ENCODE data around the gene MMP8.
"Not testable (repeated sequence)": the region's sequence is repeated elsewhere in the genome, so short reads cannot be mapped to it uniquely, and the experiment has no call there.

MMP8 gene

DNA sequence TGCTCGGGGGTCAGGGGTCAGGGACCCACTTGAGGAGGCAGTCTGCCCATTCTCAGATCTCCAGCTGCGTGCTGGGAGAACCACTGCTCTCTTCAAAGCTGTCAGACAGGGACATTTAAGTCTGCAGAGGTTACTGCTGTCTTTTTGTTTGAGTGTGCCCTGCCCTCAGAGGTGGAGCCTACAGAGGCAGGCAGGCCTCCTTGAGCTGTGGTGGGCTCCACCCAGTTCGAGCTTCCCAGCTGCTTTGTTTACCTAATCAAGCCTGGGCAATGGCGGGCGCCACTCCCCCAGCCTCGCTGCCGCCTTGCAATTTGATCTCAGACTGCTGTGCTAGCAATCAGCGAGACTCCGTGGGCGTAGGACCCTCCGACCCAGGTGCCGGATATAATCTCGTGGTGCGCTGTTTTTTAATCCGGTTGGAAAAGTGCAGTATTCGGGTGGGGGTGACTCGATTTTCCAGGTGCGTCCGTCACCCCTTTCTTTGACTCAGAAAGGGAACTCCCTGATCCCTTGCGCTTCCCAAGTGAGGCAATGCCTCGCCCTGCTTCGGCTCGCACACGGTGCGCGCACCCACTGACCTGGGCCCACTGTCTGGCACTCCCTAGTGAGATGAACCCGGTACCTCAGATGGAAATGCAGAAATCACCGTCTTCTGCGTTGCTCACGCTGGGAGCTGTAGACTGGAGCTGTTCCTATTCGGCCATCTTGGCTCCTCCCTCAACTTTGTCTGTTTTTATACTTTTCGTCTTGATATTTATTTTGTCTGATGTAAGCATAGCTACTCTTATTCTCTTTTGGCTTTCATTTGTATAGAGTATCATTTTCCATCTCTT, 22.2 kb upstream of the MMP8 start:
- H3K4me3 Mint-ChIP-seq; H3K4me1 Mint-ChIP-seq (ENCODE audit: low read depth); H3K27ac Mint-ChIP-seq; H3K9me3 Mint-ChIP-seq; H3K27me3 Mint-ChIP-seq (ENCODE audit: low read depth); H3K36me3 Mint-ChIP-seq (ENCODE audit: low read depth): not testable (repeated sequence)

DNA sequence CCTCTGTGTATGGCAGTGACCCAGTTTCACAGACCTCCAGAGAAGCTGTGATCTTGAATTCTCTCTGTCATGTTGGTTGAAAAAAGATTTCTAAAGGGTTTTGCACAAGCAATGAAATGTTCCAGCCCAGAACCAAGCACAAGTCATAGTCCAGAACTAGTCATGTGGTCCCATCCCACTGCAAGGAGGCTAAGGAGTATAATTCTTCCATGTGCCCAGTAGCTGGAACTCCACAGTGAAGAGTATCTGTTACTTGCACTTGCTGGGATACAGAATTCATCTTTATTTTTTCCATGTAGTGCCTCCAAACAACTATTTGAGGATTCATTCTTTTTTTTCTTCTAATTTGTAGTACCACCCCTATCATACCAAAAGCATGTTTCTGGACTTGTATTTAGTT, 9.9 kb upstream of the MMP8 start:
- H3K36me3 Mint-ChIP-seq (ENCODE audit: low read depth): no peaks in the 10 kb centered on the region
- no peaks in the 10 kb centered on the region for H3K9me3 Mint-ChIP-seq
- no peak overlapping the region for H3K27ac Mint-ChIP-seq
- no peaks in the 10 kb centered on the region for H3K27me3 Mint-ChIP-seq (ENCODE audit: low read depth)
- peaks cover 3% of the 10 kb centered on the region for H3K4me1 Mint-ChIP-seq (ENCODE audit: low read depth)
- no peak overlapping the region for H3K4me3 Mint-ChIP-seq

DNA sequence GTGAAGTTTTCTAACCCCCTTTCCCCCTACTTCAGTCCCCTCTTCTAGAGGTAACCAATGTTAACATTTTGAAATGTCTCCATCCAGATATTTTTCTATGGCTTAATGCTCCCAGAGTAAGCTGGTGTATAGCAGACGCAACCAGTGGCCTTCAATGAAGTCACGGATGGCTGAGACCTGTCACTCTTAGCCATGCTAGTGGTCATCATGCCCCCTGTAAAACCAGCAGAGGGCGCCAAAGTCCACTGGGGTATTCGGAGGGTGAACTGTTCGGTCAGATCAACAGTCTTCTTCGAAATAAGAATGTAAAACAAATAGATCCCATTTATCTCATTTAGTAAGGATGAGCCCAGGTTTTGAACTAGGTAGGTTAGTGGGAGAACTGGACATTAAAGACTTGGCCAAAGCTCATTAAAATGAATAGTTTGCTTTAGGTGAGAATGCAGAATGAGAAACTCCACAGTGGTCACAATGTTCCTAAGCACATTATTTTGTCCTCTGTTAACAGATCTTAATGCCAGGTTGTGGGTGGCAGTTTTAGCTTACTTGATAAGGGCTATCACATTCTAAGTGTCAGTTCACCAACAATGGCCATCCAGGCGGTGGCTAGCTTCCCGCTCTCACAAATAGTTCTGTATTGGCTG, 8.6 kb upstream of the MMP8 start:
- no peaks in the 10 kb centered on the region for H3K36me3 Mint-ChIP-seq (ENCODE audit: low read depth)
- no peaks in the 10 kb centered on the region for H3K27me3 Mint-ChIP-seq (ENCODE audit: low read depth)
- no peaks in the 10 kb centered on the region for H3K9me3 Mint-ChIP-seq
- H3K27ac Mint-ChIP-seq: no peak overlapping the region
- no peak overlapping the region for H3K4me3 Mint-ChIP-seq
- H3K4me1 Mint-ChIP-seq (ENCODE audit: low read depth): peaks cover 3% of the 10 kb centered on the region

DNA sequence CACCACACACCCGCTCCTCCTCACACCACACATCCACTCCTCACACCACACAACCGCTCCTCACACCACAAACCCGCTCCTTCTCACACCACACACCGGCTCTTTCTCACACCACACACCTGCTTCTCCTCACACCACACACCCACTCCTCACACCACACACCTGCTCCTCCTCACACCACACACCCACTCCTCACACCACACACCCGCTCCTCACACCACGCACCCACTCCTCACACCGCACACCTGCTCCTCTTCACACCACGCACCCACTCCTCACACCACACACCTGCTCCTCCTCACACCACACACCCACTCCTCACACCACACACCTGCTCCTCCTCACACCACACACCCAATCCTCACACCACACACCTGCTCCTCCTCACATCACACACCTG, 6.2 kb upstream of the MMP8 start:
- not testable (repeated sequence) for H3K27ac Mint-ChIP-seq; H3K36me3 Mint-ChIP-seq (ENCODE audit: low read depth); H3K27me3 Mint-ChIP-seq (ENCODE audit: low read depth); H3K9me3 Mint-ChIP-seq; H3K4me1 Mint-ChIP-seq (ENCODE audit: low read depth); H3K4me3 Mint-ChIP-seq

DNA sequence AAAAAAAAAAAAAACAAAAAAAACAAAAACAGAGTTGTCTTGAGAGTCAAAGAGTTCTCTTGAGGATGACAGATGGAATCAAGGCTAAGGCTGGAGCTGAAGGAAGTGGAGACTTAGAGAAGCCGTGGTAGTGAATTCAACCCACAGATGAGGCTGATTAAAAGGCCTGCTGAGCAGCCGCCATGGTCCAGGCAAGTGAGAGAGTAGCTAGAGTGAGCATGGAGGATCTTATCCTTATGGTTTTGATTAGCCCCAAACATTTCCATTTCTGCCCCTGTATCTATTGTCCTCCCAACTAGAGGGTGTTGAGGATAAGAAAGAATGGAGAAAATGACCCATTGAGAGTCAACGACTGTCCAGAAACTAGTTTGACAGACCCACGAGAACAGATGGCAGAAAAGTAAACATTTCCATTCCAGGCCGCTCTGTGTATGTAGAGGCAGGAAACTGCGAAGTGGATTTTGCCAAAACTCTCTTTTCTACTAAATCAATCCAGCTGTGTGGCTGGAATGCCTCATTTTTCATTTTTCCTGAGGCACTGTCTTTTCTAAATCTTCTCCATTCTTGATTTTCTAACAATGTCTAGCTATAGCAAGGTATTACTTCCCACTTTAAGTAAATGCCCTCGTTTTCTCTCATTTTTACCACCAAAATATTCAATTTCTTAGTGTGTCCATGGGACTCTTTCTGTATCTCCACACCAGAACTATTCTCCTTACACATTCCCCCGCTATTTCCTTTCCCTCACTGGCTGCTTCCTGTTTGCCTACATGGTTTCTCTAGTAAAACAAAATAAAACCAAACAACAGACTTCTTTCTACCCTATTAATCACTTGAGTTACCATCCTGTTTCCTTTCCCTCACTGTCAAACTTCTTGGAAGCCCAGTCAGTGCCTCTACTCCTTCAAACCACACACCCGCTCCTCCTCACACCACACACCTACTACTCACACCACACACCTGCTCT, 5.4 kb upstream of the MMP8 start:
- Mint-ChIP-seq H3K36me3 (ENCODE audit: low read depth) (no peaks in the 10 kb centered on the region), H3K9me3 (no peaks in the 10 kb centered on the region), H3K4me1 (ENCODE audit: low read depth) (peaks cover 3% of the 10 kb centered on the region), H3K4me3 (no peak overlapping the region), H3K27ac (no peak overlapping the region), H3K27me3 (ENCODE audit: low read depth) (no peaks in the 10 kb centered on the region)

DNA sequence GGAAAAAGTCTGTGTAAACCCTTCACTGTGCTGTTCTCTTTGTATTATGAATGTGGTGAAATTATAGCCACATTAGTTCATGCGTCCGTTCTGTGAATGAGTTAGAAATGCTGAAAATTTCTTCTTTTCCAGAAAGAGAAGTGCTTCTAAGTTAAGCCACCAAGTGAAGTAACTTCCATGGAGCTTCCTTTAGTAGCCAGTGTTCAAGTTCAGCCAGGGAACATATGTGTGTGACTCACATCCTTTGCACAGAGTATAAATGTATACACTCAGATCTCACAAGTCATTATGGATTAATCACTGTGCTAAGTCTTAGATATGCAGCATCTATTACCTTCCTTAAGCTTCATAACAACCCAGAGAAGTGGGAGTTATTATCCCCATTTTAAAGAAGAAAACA, 3.1 kb upstream of the MMP8 start:
- H3K36me3 Mint-ChIP-seq (ENCODE audit: low read depth): no peaks in the 10 kb centered on the region
- H3K27me3 Mint-ChIP-seq (ENCODE audit: low read depth): no peaks in the 10 kb centered on the region
- H3K27ac Mint-ChIP-seq: no peak overlapping the region
- no peak overlapping the region for H3K4me3 Mint-ChIP-seq
- H3K9me3 Mint-ChIP-seq: no peaks in the 10 kb centered on the region
- no peaks in the 10 kb centered on the region for H3K4me1 Mint-ChIP-seq (ENCODE audit: low read depth)

DNA sequence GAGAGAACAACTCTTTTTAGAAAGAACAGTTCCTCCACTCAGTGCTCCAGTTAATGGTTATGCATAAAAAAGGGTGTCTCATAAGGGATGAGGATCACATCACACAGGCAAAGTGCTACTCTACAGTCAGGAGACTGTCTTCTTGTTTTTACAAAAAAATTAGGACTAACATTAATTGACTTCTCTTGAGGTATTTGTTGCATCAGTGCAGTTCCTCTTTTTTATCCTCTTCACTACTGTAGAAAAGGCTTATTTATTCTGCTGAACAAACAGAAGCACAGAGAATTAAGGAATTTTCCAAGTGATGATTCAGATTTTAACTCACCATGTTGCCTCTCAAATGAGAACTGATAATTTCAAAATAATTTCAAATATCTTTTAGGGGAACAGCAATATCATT, 1.9 kb downstream of the MMP8 start:
- Mint-ChIP-seq H3K36me3 (ENCODE audit: low read depth) (no peaks in the 10 kb centered on the region), H3K4me3 (no peak overlapping the region), H3K9me3 (no peaks in the 10 kb centered on the region), H3K27ac (no peak overlapping the region), H3K27me3 (ENCODE audit: low read depth) (peaks cover 7% of the 10 kb centered on the region), H3K4me1 (ENCODE audit: low read depth) (no peaks in the 10 kb centered on the region)

DNA sequence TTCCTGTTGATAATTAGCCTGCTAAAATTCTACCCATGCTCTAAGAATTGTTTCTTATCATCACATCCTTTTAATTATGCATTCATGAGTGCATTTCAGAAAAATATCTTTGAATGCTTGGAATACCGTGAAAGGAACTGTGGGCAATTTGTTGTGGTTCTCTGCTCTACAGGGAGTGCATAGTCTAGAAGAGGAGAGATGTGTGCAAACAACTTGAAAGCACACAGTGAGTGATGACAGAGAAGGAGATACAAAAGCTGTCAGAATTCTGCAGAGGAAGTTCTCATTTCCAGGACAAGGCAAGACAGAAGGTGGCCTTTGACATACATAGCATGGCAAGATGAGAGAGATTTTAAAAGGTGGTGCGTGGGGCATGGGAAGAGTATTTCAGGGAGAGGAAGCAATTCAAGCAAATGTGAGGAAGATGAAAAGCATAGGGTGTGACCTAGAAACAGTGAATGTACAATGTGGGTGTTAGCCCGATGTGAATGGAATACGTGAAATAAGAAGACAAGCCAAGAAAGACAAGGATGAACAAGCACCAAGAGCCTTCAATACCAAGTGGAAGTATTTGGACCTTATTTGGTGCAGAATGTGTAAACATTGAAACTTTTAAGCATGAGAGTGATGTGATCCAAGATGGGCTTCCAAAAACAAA, 5.0 kb downstream of the MMP8 start:
- Mint-ChIP-seq H3K4me1 (ENCODE audit: low read depth) (no peaks in the 10 kb centered on the region), H3K36me3 (ENCODE audit: low read depth) (no peaks in the 10 kb centered on the region), H3K27me3 (ENCODE audit: low read depth) (peaks cover 13% of the 10 kb centered on the region), H3K27ac (no peak overlapping the region), H3K9me3 (no peaks in the 10 kb centered on the region), H3K4me3 (no peak overlapping the region)

DNA sequence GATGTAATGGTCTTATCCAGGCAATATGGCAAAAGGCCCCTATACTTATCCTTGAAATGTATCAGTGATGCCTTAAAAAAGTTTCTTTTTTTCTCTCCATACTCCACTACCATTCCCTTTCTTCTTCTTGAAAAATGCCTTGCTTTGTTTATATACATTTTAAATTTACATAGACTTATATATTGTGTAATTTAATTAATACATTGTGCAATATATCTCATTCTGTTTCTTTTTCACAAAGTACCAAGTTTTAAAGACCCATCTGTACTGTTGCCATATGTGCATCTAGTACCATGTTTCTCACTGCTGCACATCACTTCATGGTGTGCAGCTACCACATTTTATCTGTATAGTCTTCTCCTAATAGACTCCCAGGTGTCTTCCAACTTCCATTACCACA, 7.5 kb downstream of the MMP8 start:
- H3K9me3 Mint-ChIP-seq: no peaks in the 10 kb centered on the region
- no peaks in the 10 kb centered on the region for H3K4me1 Mint-ChIP-seq (ENCODE audit: low read depth)
- no peak overlapping the region for H3K4me3 Mint-ChIP-seq
- no peak overlapping the region for H3K27ac Mint-ChIP-seq
- H3K36me3 Mint-ChIP-seq (ENCODE audit: low read depth): no peaks in the 10 kb centered on the region
- H3K27me3 Mint-ChIP-seq (ENCODE audit: low read depth): peaks cover 17% of the 10 kb centered on the region

DNA sequence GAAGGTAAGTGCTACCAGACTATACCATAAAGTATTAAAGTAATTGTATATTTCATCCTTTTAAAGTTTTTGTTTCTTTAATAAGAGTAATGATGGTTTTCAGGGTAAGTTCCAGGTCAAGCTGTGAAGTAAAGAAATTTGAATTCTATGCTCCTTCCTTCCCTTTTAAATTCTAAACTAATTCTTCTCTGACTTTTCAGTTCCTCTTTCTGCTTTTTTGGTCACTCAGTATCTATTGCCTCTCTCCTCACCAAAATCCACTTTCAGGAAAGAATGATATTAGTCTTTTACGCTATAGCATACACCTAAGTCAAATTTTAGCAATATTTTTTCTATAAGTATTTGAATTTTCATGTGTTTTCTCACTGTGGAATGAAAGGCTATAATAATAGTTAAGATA, 8.2 kb downstream of the MMP8 start:
- no peak overlapping the region for H3K27ac Mint-ChIP-seq

DNA sequence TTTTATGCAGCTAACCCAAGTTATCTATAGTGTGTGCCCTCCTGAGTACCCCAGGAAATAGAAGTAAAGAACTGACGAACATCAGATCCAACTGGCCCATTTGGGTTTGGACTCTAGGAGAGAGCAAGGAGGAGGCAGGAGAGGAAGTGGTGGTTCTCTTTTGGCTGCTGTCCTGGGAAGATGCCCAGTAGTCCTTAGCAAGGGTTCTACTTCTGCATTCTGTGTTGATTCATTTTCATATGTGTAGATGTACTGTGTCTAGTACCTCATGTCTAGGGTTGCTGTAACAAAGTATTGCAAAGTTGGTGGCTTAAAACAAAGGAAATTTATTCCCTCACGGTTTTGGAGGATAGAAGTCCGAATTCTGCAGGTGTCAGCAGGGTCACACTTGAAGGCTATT, 12.6 kb downstream of the MMP8 start:
- H3K4me3 Mint-ChIP-seq: no peak overlapping the region

More for the DNA sequence above, 8.2 kb downstream of the MMP8 start:
- Mint-ChIP-seq H3K27me3 (ENCODE audit: low read depth) (peaks cover 17% of the 10 kb centered on the region), H3K4me3 (no peak overlapping the region), H3K9me3 (no peaks in the 10 kb centered on the region), H3K4me1 (ENCODE audit: low read depth) (no peaks in the 10 kb centered on the region), H3K36me3 (ENCODE audit: low read depth) (no peaks in the 10 kb centered on the region)

DNA sequence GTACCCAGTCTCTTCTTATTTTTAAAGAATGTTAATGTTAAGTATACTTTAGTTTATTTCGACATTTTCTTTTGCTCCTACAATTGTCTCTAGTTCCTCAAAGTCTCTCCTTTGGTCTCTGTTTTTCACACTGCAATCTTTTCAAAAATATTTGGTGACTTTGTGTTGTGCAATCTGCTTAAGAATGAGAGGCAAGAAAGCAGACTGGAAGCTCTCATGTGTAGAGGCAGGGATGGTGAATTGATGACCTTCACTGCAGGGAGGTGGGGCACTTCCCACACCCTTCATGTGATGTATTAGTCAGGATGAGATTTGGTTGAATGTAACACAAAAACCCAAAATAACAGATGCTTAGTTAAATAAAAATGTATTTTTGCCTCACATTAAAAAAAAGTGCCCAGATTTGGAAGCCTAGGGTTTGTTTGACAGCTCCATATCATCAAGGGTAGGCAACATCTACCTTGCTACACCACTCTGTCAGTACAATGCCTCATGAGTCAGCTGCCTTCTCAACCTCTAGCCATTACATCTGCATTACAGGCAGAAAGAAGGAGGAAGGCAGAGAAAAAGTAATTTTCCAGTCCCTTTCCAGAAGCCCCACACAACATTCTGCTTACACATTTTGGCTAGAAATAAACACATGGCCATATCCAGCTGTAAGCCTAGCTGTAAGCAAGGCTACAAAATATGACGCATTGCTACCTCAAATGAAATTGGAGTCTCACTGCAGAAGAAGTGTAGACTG, 15.4 kb downstream of the MMP8 start:
- Mint-ChIP-seq H3K9me3 (no peaks in the 10 kb centered on the region), H3K27me3 (ENCODE audit: low read depth) (peaks cover 18% of the 10 kb centered on the region), H3K36me3 (ENCODE audit: low read depth) (no peaks in the 10 kb centered on the region), H3K4me3 (no peak overlapping the region), H3K4me1 (ENCODE audit: low read depth) (no peaks in the 10 kb centered on the region), H3K27ac (no peak overlapping the region)

More for the DNA sequence above, 12.6 kb downstream of the MMP8 start:
- H3K9me3 Mint-ChIP-seq: no peaks in the 10 kb centered on the region
- no peak overlapping the region for H3K27ac Mint-ChIP-seq
- no peaks in the 10 kb centered on the region for H3K36me3 Mint-ChIP-seq (ENCODE audit: low read depth)
- no peaks in the 10 kb centered on the region for H3K4me1 Mint-ChIP-seq (ENCODE audit: low read depth)
- H3K27me3 Mint-ChIP-seq (ENCODE audit: low read depth): peaks cover 13% of the 10 kb centered on the region

DNA sequence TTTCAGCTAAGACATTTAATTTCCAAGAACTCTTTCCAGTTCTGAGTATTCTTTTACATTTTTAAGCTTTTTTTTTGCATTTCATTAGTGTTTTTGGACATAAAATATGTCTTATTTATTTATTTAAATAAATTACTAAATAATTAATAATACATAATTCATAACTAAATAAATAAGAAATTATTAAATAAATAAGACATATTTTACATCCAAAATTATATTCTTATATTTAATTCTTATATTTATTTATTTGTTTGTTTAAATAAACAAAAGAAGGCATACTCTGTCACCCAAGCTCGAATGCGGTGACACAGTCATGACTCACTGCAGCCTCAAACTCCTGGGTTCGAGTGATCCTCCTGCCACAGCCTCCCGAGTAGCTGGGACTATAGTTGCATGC, 16.1 kb downstream of the MMP8 start:
- peaks cover 3% of the 10 kb centered on the region for H3K4me1 Mint-ChIP-seq (ENCODE audit: low read depth)
- H3K4me3 Mint-ChIP-seq: no peak overlapping the region
- no peak overlapping the region for H3K27ac Mint-ChIP-seq
- peaks cover 15% of the 10 kb centered on the region for H3K27me3 Mint-ChIP-seq (ENCODE audit: low read depth)
- H3K9me3 Mint-ChIP-seq: no peaks in the 10 kb centered on the region
- H3K36me3 Mint-ChIP-seq (ENCODE audit: low read depth): no peaks in the 10 kb centered on the region

DNA sequence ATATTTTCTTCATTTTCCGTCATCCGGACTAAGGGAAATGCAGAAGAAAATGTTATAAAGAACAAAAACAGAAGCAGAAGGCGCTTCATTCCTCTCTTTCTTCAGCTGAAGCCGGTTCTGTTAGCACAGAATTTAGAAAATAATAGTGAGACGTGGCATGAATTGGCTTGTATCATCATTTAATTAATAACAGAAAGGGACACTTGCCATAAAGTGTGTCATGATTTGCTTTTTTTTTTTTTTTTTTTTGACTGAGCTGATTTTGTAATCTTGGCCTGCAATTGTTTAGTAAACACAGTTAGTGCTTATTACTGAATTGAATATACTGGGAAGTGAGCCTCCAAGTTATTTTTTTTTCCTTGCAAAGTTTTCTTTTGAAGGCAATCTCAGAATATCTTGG, 19.1 kb downstream of the MMP8 start, which contains the start of gene MMP27:
TSS of gene MMP27 (minus strand) at position 144 of the 400 bp plus-strand sequence. CDS start at position 89, 55 bp downstream.
- H3K9me3 Mint-ChIP-seq: no peaks in the 10 kb centered on the region
- H3K27me3 Mint-ChIP-seq (ENCODE audit: low read depth): peaks cover 15% of the 10 kb centered on the region
- H3K4me1 Mint-ChIP-seq (ENCODE audit: low read depth): peaks cover 3% of the 10 kb centered on the region
- no peaks in the 10 kb centered on the region for H3K36me3 Mint-ChIP-seq (ENCODE audit: low read depth)
- no peak within 1 kb of the TSS for H3K27ac Mint-ChIP-seq
- no peak within 1 kb of the TSS for H3K4me3 Mint-ChIP-seq
